NCI-H146 treated with DMSO at 0.1 percent for 48 hours (cell line): ENCODE measurements around the gene TRHDE.
A peak's percentile ranks its signal among the peaks of the same experiment; 100 is the strongest.

Experiments used
- DNase-seq: peaks from one replicate; lab custom pipeline; 2025; ENCODE audit not compliant: unreplicated experiment; lab: John Stamatoyannopoulos, UW

TRHDE gene

GRCh38 chr12:72307229-72307628 is 35.1 kb downstream of the TRHDE start:
- no peak for DNase-seq

- no peak for DNase-seq
Observed at GRCh38 chr12:72311946-72312345, 39.8 kb downstream of the TRHDE start.

GRCh38 chr12:72313806-72314205 is 41.6 kb downstream of the TRHDE start:
- DNase-seq = no peak

- no peak for DNase-seq
Observed at GRCh38 chr12:72315858-72316257, 43.7 kb downstream of the TRHDE start.

- no peak for DNase-seq
Observed at GRCh38 chr12:72318341-72318740, 46.2 kb downstream of the TRHDE start.

GRCh38 chr12:72323881-72324280 is 51.7 kb downstream of the TRHDE start:
- DNase-seq = no peak

GRCh38 chr12:72330301-72330700 is 58.1 kb downstream of the TRHDE start:
- no peak for DNase-seq

- DNase-seq = no peak
Observed at GRCh38 chr12:72330784-72331183, 58.6 kb downstream of the TRHDE start.

GRCh38 chr12:72337382-72337781 is 65.2 kb downstream of the TRHDE start:
- no peak for DNase-seq

- no peak for DNase-seq
Observed at GRCh38 chr12:72337946-72338345, 65.8 kb downstream of the TRHDE start.

GRCh38 chr12:72338437-72338836 is 66.3 kb downstream of the TRHDE start:
- DNase-seq = no peak

GRCh38 chr12:72346363-72346944 is 74.3 kb downstream of the TRHDE start:
- peak; percentile 14 for DNase-seq

GRCh38 chr12:72349491-72349890 is 77.3 kb downstream of the TRHDE start:
- no peak for DNase-seq

- DNase-seq = no peak
Observed at GRCh38 chr12:72359416-72359815, 87.2 kb downstream of the TRHDE start.

GRCh38 chr12:72365151-72365550 is 93.0 kb downstream of the TRHDE start:
- no peak for DNase-seq

- DNase-seq = no peak
Observed at GRCh38 chr12:72366255-72366654, 94.1 kb downstream of the TRHDE start.

- no peak for DNase-seq
Observed at GRCh38 chr12:72368298-72368697, 96.1 kb downstream of the TRHDE start.

- no peak for DNase-seq
Observed at GRCh38 chr12:72368719-72369422, 96.7 kb downstream of the TRHDE start.

- DNase-seq = no peak
Observed at GRCh38 chr12:72369423-72369959, 97.3 kb downstream of the TRHDE start.

GRCh38 chr12:72380441-72380840 is 108.3 kb downstream of the TRHDE start:
- DNase-seq = no peak

- no peak for DNase-seq
Observed at GRCh38 chr12:72388322-72388721, 116.2 kb downstream of the TRHDE start.

GRCh38 chr12:72390146-72390545 is 118.0 kb downstream of the TRHDE start:
- no peak for DNase-seq

- DNase-seq = no peak
Observed at GRCh38 chr12:72406111-72406510, 133.9 kb downstream of the TRHDE start.
